Astrocyte (in vitro differentiated cells and primary cell): ENCODE results near the gene TRABD2A. TPM values are rescaled to one million over a fixed set of nuclear protein-coding genes. Genes with fewer than 3 reads are reported as not detected.
A peak's percentile ranks its signal among the peaks of the same experiment; 100 is the strongest.

Source experiments
- DNase-seq: peaks from one replicate; pipeline ENCODE4 v3.0.0-alpha.2; 2010; ENCODE audit warnings: low read depth
- FAIRE-seq: peaks from 2 replicates; lab custom pipeline; 2011; peaks lifted over from hg19 to GRCh38; lab: Jason Lieb, UNC
- H2AFZ ChIP-seq: 2 replicates; pipeline ENCODE4 v1.6.0; 2012; ENCODE audit warnings: low read depth, low read length, inconsistent platforms
- H3K27ac ChIP-seq: 2 replicates; pipeline ENCODE4 v1.5.1; 2011; ENCODE audit warnings: low read depth, low read length, inconsistent platforms
- H3K27me3 ChIP-seq: 2 replicates; pipeline ENCODE4 v1.6.0; 2011; ENCODE audit warnings: low read length, inconsistent platforms; ENCODE audit not compliant: insufficient read depth
- H3K36me3 ChIP-seq: 2 replicates; pipeline ENCODE4 v1.5.1; 2011; ENCODE audit warnings: low read length, inconsistent platforms; ENCODE audit not compliant: insufficient read depth
- H3K4me1 ChIP-seq: 2 replicates; pipeline ENCODE4 v1.5.1; 2011; ENCODE audit warnings: low read length, inconsistent platforms; ENCODE audit not compliant: insufficient read depth
- H3K4me2 ChIP-seq: 2 replicates; pipeline ENCODE4 v1.6.0; 2012; ENCODE audit warnings: low read length, inconsistent platforms
- H3K4me3 ChIP-seq: 2 replicates; pipeline ENCODE4 v1.5.1; 2011; ENCODE audit warnings: low read depth, mild to moderate bottlenecking, low read length, inconsistent platforms; ENCODE audit not compliant: insufficient read depth
- H3K79me2 ChIP-seq: 2 replicates; pipeline ENCODE4 v1.6.0; 2012; ENCODE audit warnings: mild to moderate bottlenecking, low read length, inconsistent platforms; ENCODE audit not compliant: insufficient read depth
- H3K9ac ChIP-seq: 2 replicates; pipeline ENCODE4 v1.6.0; 2012; ENCODE audit warnings: mild to moderate bottlenecking, low read length, inconsistent platforms
- H3K9me3 ChIP-seq: 2 replicates; pipeline ENCODE4 v1.5.1; 2012; ENCODE audit warnings: low read depth, mild to moderate bottlenecking, low read length, inconsistent platforms; ENCODE audit not compliant: insufficient read depth
- H4K20me1 ChIP-seq: 2 replicates; pipeline ENCODE4 v1.6.0; 2012; ENCODE audit warnings: low read length, inconsistent platforms; ENCODE audit not compliant: insufficient read depth
- H3K27ac Mint-ChIP-seq: one replicate; pipeline ENCODE4 v1.8.0; 2021; ENCODE audit warnings: mild to moderate bottlenecking, mixed read lengths; ENCODE audit not compliant: unreplicated experiment
- H3K27me3 Mint-ChIP-seq: one replicate; pipeline ENCODE4 v1.8.0; 2021; ENCODE audit warnings: low read depth, mixed read lengths; ENCODE audit not compliant: unreplicated experiment
- H3K36me3 Mint-ChIP-seq: one replicate; pipeline ENCODE4 v1.8.0; 2021; ENCODE audit warnings: low read depth, mixed read lengths; ENCODE audit not compliant: unreplicated experiment
- H3K4me1 Mint-ChIP-seq: one replicate; pipeline ENCODE4 v1.8.0; 2021; ENCODE audit warnings: low read depth, mixed read lengths; ENCODE audit not compliant: unreplicated experiment
- H3K4me3 Mint-ChIP-seq: one replicate; pipeline ENCODE4 v1.8.0; 2021; ENCODE audit warnings: mild to moderate bottlenecking, moderate library complexity, mixed read lengths; ENCODE audit not compliant: unreplicated experiment
- H3K9me3 Mint-ChIP-seq: one replicate; pipeline ENCODE4 v1.8.0; 2021; ENCODE audit warnings: mild to moderate bottlenecking, mixed read lengths; ENCODE audit not compliant: unreplicated experiment
- CTCF ChIP-seq: IDR thresholded peaks from 2 replicates; pipeline ENCODE4 v1.5.1; 2011; ENCODE audit warnings: low read depth, mild to moderate bottlenecking, inconsistent platforms, low read length, moderate library complexity; ENCODE audit not compliant: insufficient read depth
- EZH2 ChIP-seq: IDR thresholded peaks from 2 replicates; pipeline ENCODE4 v1.6.1; 2012; ENCODE audit warnings: mild to moderate bottlenecking, low read length, inconsistent platforms; ENCODE audit not compliant: insufficient read depth
- total RNA-seq: library from RNA; stranded (reverse); gene quantifications from 2 replicates; pipeline ENCODE4 v1.2.1, GENCODE V29; 2021

The TRABD2A gene
- total RNA-seq, 1 donor from 2014 or later, result 2.6 TPM

- no peak for DNase-seq
- Histone ChIP-seq H3K9me3 (no peaks in the 10 kb centered on the region), H3K36me3 (no peaks in the 10 kb centered on the region), H4K20me1 (no peaks in the 10 kb centered on the region), H3K4me3 (no peak overlapping the region), H3K4me2 (no peak overlapping the region), H3K27ac (no peak overlapping the region), H3K27me3 (no peaks in the 10 kb centered on the region), H3K4me1 (peaks cover 29% of the 10 kb centered on the region), H2AFZ (no peak overlapping the region), H3K79me2 (no peaks in the 10 kb centered on the region), H3K9ac (no peak overlapping the region)
- H3K4me3 Mint-ChIP-seq, result no peak overlapping the region
- TF ChIP-seq CTCF (no peak), EZH2 (no peak)
- no peak overlapping the region for H3K27ac Mint-ChIP-seq
- no peaks in the 10 kb centered on the region for H3K36me3 Mint-ChIP-seq
- no peaks in the 10 kb centered on the region for H3K27me3 Mint-ChIP-seq
- peaks cover 33% of the 10 kb centered on the region for H3K4me1 Mint-ChIP-seq
- no peaks in the 10 kb centered on the region for H3K9me3 Mint-ChIP-seq
- FAIRE-seq, result no peak
Measured at GRCh38 chr2:84899304-84900204, 18.7 kb upstream of the TRABD2A start.

DNA sequence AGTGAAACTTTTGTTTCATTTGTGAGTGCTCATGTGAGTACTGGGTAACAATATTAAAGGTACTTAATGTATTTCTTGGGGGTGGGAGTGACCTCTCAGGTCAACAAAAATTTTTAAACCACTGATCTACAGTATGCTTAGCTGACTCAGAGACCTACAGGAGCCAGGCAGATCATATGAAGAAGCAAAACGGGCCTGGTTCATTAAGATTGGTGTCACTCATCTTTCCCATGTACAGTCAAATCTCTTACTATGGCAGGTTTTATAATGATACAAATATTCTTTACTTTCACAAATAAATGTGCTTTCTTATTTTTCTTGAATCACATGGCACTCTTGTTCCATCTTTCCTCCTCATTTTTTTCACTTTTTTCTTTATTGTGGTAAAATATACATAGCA, 16.9 kb upstream of the TRABD2A start:
- H3K9ac ChIP-seq, result no peak overlapping the region
- peak overlapping the region; percentile 83 for H3K27ac ChIP-seq
- no peaks in the 10 kb centered on the region for H3K79me2 ChIP-seq
- Mint-ChIP-seq H3K36me3 (no peaks in the 10 kb centered on the region), H3K27me3 (no peaks in the 10 kb centered on the region), H3K27ac (peak overlapping the region; percentile 96), H3K4me1 (peaks cover 30% of the 10 kb centered on the region), H3K9me3 (no peaks in the 10 kb centered on the region), H3K4me3 (no peak overlapping the region)
- H2AFZ ChIP-seq, result no peak overlapping the region
- peak overlapping the region; percentile 82 for H3K4me2 ChIP-seq
- no peaks in the 10 kb centered on the region for H4K20me1 ChIP-seq
- H3K4me1 ChIP-seq, result peaks cover 29% of the 10 kb centered on the region
- TF ChIP-seq EZH2, result no peak
- TF ChIP-seq CTCF, result no peak
- DNase-seq (no peak), FAIRE-seq (no peak)
- no peaks in the 10 kb centered on the region for H3K9me3 ChIP-seq
- H3K36me3 ChIP-seq, result no peaks in the 10 kb centered on the region
- H3K4me3 ChIP-seq, result no peak overlapping the region
- H3K27me3 ChIP-seq, result no peaks in the 10 kb centered on the region

DNA sequence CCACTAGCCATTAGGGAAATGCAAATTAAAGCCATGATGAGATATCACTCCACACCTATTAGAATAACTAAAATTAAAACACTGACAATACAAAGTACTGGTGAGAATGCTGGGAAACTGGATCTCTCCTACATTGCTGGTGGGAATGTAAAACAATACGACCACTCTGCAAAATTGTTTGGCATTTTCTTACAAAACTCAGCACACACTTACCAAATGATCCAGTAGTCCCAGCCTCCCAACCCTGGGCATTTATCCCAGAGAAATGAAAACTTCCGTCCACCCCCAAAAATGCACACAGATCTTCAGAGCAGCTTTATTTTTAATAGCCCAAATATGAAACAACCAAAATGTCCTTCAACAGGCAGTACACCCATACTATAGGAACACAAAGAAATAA, 15.7 kb upstream of the TRABD2A start:
- FAIRE-seq (no peak), DNase-seq (no peak)
- H3K36me3 Mint-ChIP-seq, result no peaks in the 10 kb centered on the region
- Histone ChIP-seq H2AFZ (no peak overlapping the region), H3K79me2 (no peaks in the 10 kb centered on the region), H3K4me3 (no peak overlapping the region), H3K36me3 (no peaks in the 10 kb centered on the region), H4K20me1 (no peaks in the 10 kb centered on the region), H3K27me3 (no peaks in the 10 kb centered on the region), H3K27ac (no peak overlapping the region), H3K9me3 (no peaks in the 10 kb centered on the region), H3K9ac (no peak overlapping the region), H3K4me1 (peaks cover 24% of the 10 kb centered on the region), H3K4me2 (no peak overlapping the region)
- no peaks in the 10 kb centered on the region for H3K9me3 Mint-ChIP-seq
- no peaks in the 10 kb centered on the region for H3K27me3 Mint-ChIP-seq
- peaks cover 28% of the 10 kb centered on the region for H3K4me1 Mint-ChIP-seq
- H3K27ac Mint-ChIP-seq, result no peak overlapping the region
- no peak overlapping the region for H3K4me3 Mint-ChIP-seq
- no peak for TF ChIP-seq EZH2
- no peak for TF ChIP-seq CTCF
